Glutamatergic neuron (in vitro differentiated cells): ENCODE results near the gene LGALS3. TPM values are rescaled to one million over a fixed set of nuclear protein-coding genes. Genes with fewer than 3 reads are reported as not detected.

ENCODE experiments used
- DNase-seq: peaks from one replicate; pipeline ENCODE4 v3.0.0; 2022
- H3K27ac Mint-ChIP-seq: one replicate; pipeline ENCODE4 v1.8.0; 2020; ENCODE audit warnings: mild to moderate bottlenecking, mixed read lengths, inconsistent platforms; ENCODE audit not compliant: unreplicated experiment
- H3K27me3 Mint-ChIP-seq: one replicate; pipeline ENCODE4 v1.8.0; 2020; ENCODE audit warnings: mild to moderate bottlenecking, moderate library complexity, mixed read lengths, inconsistent platforms; ENCODE audit not compliant: unreplicated experiment
- H3K36me3 Mint-ChIP-seq: one replicate; pipeline ENCODE4 v1.8.0; 2020; ENCODE audit warnings: mild to moderate bottlenecking, mixed read lengths, inconsistent platforms; ENCODE audit not compliant: unreplicated experiment
- H3K4me1 Mint-ChIP-seq: one replicate; pipeline ENCODE4 v1.8.0; 2020; ENCODE audit warnings: mild to moderate bottlenecking, low read depth, mixed read lengths, inconsistent platforms; ENCODE audit not compliant: unreplicated experiment
- H3K4me3 Mint-ChIP-seq: one replicate; pipeline ENCODE4 v1.8.0; 2020; ENCODE audit warnings: mild to moderate bottlenecking, mixed read lengths, inconsistent platforms; ENCODE audit not compliant: unreplicated experiment
- H3K9me3 Mint-ChIP-seq: one replicate; pipeline ENCODE4 v1.8.0; 2020; ENCODE audit warnings: mild to moderate bottlenecking, moderate library complexity, mixed read lengths, inconsistent platforms; ENCODE audit not compliant: unreplicated experiment
- total RNA-seq: library from RNA; stranded (reverse); fragmentation: NEBNext Ultra II Directional; extraction: Animal tissue kit (Norgen Biotek cat#: 25700); gene quantifications from one replicate; pipeline ENCODE4 v1.2.1, GENCODE V29; 2021; ENCODE audit not compliant: unreplicated experiment
- TF ChIP-seq, protein P1 (sequence below): fragments of 200-600 bp; sonication (generic); IDR thresholded peaks from one replicate; pipeline ENCODE4 v1.5.0; 2021; ENCODE audit not compliant: partially characterized antibody, unreplicated experiment

Gene LGALS3
- total RNA-seq, 1 donor from 2014 or later = not detected

DNA sequence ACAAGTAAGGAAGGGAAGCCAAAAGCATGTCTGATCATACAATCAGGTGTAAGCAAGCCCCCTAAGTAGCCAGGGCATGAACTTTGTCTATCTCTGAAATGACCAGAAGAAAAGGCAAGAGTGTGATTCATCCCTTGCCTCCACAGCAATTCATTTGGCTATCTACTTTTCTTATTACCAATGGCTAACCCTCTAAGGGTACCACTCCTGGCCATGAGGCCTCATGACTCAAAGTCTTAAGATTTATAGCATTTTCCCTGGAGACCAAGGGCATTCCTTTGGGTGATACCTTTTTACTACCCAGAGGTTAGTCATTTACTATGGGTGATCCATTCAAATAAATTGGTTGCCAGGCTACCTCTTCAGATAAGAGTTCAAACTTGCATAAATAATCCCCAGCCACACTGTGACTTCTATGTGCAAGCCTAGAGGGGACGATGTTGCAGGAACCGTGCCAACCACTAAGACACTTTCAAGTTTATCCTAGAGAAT is 1.5 kb upstream of the LGALS3 start:
- peaks cover 4% of the 10 kb centered on the region for H3K4me1 Mint-ChIP-seq
- H3K27ac Mint-ChIP-seq = no peak overlapping the region
- H3K9me3 Mint-ChIP-seq = peaks cover 5% of the 10 kb centered on the region
- peaks cover 14% of the 10 kb centered on the region for H3K27me3 Mint-ChIP-seq
- DNase-seq = no peak
- TF ChIP-seq, protein P1, sequence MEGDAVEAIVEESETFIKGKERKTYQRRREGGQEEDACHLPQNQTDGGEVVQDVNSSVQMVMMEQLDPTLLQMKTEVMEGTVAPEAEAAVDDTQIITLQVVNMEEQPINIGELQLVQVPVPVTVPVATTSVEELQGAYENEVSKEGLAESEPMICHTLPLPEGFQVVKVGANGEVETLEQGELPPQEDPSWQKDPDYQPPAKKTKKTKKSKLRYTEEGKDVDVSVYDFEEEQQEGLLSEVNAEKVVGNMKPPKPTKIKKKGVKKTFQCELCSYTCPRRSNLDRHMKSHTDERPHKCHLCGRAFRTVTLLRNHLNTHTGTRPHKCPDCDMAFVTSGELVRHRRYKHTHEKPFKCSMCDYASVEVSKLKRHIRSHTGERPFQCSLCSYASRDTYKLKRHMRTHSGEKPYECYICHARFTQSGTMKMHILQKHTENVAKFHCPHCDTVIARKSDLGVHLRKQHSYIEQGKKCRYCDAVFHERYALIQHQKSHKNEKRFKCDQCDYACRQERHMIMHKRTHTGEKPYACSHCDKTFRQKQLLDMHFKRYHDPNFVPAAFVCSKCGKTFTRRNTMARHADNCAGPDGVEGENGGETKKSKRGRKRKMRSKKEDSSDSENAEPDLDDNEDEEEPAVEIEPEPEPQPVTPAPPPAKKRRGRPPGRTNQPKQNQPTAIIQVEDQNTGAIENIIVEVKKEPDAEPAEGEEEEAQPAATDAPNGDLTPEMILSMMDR = no peak
- no peaks in the 10 kb centered on the region for H3K36me3 Mint-ChIP-seq
- no peak overlapping the region for H3K4me3 Mint-ChIP-seq

DNA sequence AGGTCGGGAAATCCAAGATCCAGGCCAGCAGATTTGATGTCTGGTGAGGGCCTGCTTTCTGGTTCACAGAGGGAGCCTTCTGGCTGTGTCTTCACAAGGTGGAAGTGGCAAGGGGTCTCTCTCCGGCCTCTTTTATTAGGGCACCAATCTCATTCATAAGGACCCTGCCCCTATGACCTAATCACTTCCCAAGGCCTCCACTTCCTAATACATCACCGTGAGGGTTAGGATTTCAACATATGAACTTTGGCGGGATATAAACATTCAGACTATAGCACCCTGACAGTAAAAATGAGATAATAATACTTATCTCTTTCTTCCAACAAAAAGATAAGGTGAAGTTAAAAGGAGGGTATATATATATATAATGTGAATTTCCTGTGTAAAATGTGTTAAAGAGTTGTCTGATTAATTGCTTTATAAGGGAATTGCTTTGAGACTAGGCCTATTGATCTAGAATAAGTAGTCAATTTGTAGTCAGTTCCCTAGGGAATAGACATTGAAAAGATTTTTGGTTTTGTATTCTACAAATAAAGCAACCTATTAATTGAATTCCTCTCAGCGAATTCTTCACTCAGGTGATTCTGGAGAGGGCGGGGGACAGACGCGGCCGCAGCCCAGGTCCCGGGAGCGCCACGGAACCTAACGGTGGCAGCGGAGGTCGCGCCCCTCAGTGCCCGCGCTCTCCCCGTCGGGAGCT is 516 bp upstream of the LGALS3 start:
- TF ChIP-seq, protein P1 = no peak
- Mint-ChIP-seq H3K27me3 (peaks cover 14% of the 10 kb centered on the region), H3K4me3 (peak overlapping the region; percentile 77), H3K4me1 (peaks cover 4% of the 10 kb centered on the region), H3K36me3 (no peaks in the 10 kb centered on the region), H3K9me3 (peaks cover 2% of the 10 kb centered on the region), H3K27ac (no peak overlapping the region)
- no peak for DNase-seq

GRCh38 chr14:55129428-55130195 is 560 bp downstream of the LGALS3 start:
- peak overlapping the region; percentile 49 for H3K4me3 Mint-ChIP-seq
- H3K27me3 Mint-ChIP-seq = peaks cover 14% of the 10 kb centered on the region
- no peak overlapping the region for H3K27ac Mint-ChIP-seq
- H3K4me1 Mint-ChIP-seq = peaks cover 4% of the 10 kb centered on the region
- DNase-seq = peak; percentile 51
- H3K9me3 Mint-ChIP-seq = peaks cover 2% of the 10 kb centered on the region
- TF ChIP-seq, protein P1 = no peak
- no peaks in the 10 kb centered on the region for H3K36me3 Mint-ChIP-seq

- Mint-ChIP-seq H3K9me3 (peaks cover 2% of the 10 kb centered on the region), H3K36me3 (no peaks in the 10 kb centered on the region), H3K27ac (no peak overlapping the region), H3K27me3 (peaks cover 13% of the 10 kb centered on the region), H3K4me3 (peak overlapping the region; percentile 49), H3K4me1 (peaks cover 4% of the 10 kb centered on the region)
- DNase-seq = no peak
- TF ChIP-seq, protein P1 = no peak
These were observed 1.1 kb downstream of the LGALS3 start for GRCh38 chr14:55130196-55130550.
